ENCODE measurements around the gene DSE.
A peak's percentile ranks its signal among the peaks of the same experiment; 100 is the strongest.
"Not testable (repeated sequence)": the region's sequence is repeated elsewhere in the genome, so short reads cannot be mapped to it uniquely, and the experiment has no call there.

DSE gene

DNA sequence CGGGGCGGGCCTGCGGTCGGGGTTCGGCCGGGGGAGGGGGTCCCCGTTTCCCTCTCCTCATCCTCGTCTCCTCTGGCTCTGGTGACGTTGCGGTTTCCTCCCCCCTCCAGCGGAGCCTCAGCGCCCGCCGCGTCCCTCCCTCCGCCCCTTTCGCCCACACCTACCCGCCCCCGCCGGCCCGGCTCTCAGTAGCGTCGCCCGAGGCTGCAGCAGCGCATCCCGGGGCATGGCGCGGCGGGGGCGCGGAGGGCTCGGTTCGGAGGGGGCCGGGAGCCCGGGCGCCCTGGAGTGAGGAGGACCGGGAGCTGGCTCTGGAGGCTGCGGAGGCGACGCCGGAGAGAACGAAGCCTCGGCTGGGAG is at the start of gene DSE:
DSE (plus strand) TSS at position 188 of the 360 bp plus-strand sequence. CDS start 28,304 bp downstream, outside the sequence.
- peak within 1 kb of the TSS; percentile 91 for H3K4me3 Mint-ChIP-seq
- H3K27me3 Mint-ChIP-seq, result no peaks in the 10 kb centered on the region
- H3K4me1 Mint-ChIP-seq, result peaks cover 16% of the 10 kb centered on the region
- DNase-seq (ENCODE audit: low spot score in 2 of 2), result peak; percentile 45 to 54
- no peaks in the 10 kb centered on the region for H3K9me3 Mint-ChIP-seq
- no peaks in the 10 kb centered on the region for H3K36me3 Mint-ChIP-seq
- peak; percentile 59 for ATAC-seq (ENCODE audit: low read depth)
- peak within 1 kb of the TSS; percentile 93 for H3K27ac Mint-ChIP-seq

DNA sequence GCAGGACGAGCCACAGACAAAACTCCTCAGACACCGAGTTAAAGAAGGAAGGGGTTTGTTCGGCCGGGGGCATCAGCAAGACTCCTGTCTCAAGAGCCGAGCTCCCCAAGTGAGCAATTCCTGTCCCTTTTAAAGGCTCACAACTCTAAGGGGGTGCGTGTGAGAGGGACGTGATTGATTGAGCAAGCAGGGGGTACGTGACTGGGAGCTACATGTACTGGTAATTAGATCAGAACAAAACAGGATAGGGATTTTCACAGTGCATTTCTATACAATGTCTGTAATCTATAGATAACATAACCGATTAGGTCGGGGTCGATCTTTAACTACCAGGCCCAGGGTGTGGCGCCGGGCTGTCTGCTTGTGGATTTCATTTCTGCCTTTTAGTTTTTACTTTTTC is 48.8 kb upstream of the DSE start:
- not testable (repeated sequence) for H3K27me3 Mint-ChIP-seq; H3K4me1 Mint-ChIP-seq; H3K36me3 Mint-ChIP-seq; DNase-seq (ENCODE audit: low spot score in 2 of 2); H3K27ac Mint-ChIP-seq; H3K9me3 Mint-ChIP-seq; ATAC-seq (ENCODE audit: low read depth); H3K4me3 Mint-ChIP-seq

DNA sequence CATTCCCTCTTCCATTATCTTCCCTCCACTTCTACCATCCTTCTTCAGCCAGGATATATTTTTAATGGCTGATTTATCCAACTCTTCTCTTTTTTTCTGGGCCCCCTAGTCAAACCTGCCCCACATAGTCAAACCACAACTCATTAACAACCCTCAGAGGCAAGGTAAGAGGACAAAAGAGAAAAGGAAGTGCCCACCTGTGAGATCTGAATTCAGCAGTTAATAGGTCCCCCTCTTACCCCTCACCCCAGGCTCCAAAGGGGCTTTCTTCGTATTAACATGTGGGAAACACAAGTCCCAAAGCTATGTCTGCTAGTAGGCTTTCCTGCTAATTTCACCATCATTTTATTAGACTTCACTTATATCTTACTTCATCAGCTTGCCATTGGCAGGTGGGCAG is 46.9 kb upstream of the DSE start:
- H3K4me1 Mint-ChIP-seq, result no peaks in the 10 kb centered on the region
- no peak overlapping the region for H3K4me3 Mint-ChIP-seq
- no peaks in the 10 kb centered on the region for H3K27me3 Mint-ChIP-seq
- no peak for ATAC-seq (ENCODE audit: low read depth)
- no peak for DNase-seq (ENCODE audit: low spot score in 2 of 2)
- H3K9me3 Mint-ChIP-seq, result no peaks in the 10 kb centered on the region
- peaks cover 5% of the 10 kb centered on the region for H3K36me3 Mint-ChIP-seq
- no peak overlapping the region for H3K27ac Mint-ChIP-seq

- H3K36me3 Mint-ChIP-seq; H3K9me3 Mint-ChIP-seq; H3K4me3 Mint-ChIP-seq; ATAC-seq (ENCODE audit: low read depth); DNase-seq (ENCODE audit: low spot score in 2 of 2); H3K27ac Mint-ChIP-seq; H3K4me1 Mint-ChIP-seq; H3K27me3 Mint-ChIP-seq: not testable (repeated sequence)
Measured at GRCh38 chr6:116325634-116326132, 45.1 kb upstream of the DSE start.

DNA sequence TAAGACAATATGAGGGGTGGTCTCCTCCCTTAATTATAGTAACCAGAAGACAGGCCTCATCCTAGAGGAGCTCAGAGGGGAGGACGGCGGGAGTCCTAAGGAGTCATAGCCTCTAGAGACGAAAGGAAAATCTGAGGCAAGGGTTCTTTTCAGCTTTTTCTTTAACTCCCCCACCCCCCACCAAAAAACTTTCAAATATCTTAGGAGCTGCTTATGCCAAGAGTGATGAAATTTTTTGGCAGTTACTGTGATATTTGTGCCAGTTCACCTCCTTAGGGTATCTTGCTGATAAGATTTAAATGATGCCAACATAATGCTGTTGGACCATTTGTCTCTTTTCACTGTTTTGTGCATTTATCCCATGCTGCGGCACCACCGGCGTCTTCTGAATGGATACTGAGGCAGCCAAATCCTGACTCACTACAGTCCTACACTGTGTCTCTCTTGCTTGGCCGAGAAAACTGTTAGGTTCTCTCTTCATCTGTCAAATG is 44.5 kb upstream of the DSE start:
- Mint-ChIP-seq H3K4me3 (no peak overlapping the region), H3K9me3 (no peaks in the 10 kb centered on the region), H3K36me3 (peaks cover 3% of the 10 kb centered on the region), H3K4me1 (no peaks in the 10 kb centered on the region), H3K27me3 (no peaks in the 10 kb centered on the region), H3K27ac (no peak overlapping the region)
- no peak for DNase-seq (ENCODE audit: low spot score in 2 of 2)
- no peak for ATAC-seq (ENCODE audit: low read depth)

DNA sequence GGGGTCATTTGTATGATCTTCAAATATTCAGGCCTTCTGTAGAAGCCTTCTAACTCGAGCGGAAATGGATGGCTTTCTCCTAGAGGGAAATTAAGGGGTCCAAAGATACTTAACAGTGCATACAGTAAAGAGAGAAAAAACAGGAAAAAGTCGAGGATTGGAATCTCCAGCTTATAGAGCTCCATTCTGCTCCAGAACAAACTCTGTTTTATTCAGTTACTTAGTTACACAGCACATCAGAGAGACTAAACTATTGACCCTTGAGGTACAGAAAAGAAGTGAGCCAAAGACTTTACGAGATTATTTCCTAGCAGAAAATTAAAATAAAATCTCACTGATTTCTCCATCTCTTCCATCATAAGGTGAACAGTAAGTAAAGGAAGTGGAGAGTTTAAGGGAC is 43.8 kb upstream of the DSE start:
- H3K4me3 Mint-ChIP-seq, result no peak overlapping the region

DNA sequence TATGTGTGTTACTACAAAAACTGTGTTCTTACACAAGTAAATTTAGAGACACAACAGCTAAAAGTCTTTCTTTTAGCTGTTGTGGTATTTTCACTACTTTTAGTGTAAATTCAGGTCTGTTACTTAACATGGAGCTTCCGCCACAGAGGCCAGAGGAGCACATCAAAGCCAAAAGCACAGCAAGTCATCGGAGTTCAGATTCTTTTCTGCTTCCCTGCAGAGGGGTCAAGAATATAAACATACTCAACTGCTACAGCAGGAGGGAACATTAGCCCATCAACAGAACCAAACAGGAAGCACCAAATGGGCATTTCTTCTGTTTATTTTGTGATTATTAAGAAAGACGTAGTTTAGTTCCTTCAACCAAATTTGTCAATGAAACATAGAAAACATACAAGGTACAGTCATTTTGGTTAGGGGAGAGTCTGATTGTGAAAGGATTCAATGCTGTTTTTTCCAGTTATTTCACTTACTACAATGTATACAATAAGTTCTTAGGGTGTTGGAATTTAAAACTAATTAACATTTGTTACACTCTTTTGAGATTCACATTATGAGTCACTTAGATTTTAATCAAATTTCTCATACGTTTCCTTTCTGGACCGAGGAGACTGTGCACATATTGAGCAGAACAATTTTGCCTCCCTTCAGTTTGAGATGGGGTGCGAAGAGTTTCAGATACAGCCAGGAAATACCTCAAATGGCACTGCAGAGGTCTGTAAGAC is 42.8 kb upstream of the DSE start:
- peaks cover under 1% of the 10 kb centered on the region for H3K9me3 Mint-ChIP-seq
- H3K36me3 Mint-ChIP-seq, result peaks cover 3% of the 10 kb centered on the region
- no peaks in the 10 kb centered on the region for H3K4me1 Mint-ChIP-seq
- no peak overlapping the region for H3K4me3 Mint-ChIP-seq
- ATAC-seq (ENCODE audit: low read depth) (no peak), DNase-seq (ENCODE audit: low spot score in 2 of 2) (no peak)
- no peaks in the 10 kb centered on the region for H3K27me3 Mint-ChIP-seq
- H3K27ac Mint-ChIP-seq, result no peak overlapping the region

More for the DNA sequence above, 43.8 kb upstream of the DSE start:
- Mint-ChIP-seq H3K4me1 (no peaks in the 10 kb centered on the region), H3K9me3 (no peaks in the 10 kb centered on the region), H3K27me3 (no peaks in the 10 kb centered on the region), H3K27ac (no peak overlapping the region), H3K36me3 (peaks cover 3% of the 10 kb centered on the region)
- ATAC-seq (ENCODE audit: low read depth) (no peak), DNase-seq (ENCODE audit: low spot score in 2 of 2) (no peak)

DNA sequence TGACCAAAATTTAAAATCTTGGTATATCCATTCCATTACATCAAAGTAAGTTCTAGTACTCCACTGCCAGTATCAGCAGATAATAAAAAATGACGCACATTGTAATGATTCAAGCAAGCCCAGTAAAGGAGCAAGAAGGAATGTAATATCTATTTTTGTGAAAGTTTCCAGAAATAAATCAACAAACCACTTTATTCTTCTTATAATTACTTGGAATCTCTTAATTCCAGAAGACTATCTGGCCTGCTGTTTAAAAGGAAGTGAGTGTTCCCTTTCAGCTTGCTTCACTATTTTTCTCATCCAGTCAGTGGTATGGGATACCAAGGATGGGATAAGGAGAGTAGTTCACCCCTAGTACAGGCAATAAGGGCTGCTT is 42.2 kb upstream of the DSE start:
- ATAC-seq (ENCODE audit: low read depth), result no peak
- Mint-ChIP-seq H3K27ac (no peak overlapping the region), H3K9me3 (peaks cover 2% of the 10 kb centered on the region), H3K4me3 (no peak overlapping the region), H3K27me3 (no peaks in the 10 kb centered on the region), H3K36me3 (peaks cover 3% of the 10 kb centered on the region), H3K4me1 (no peaks in the 10 kb centered on the region)
- DNase-seq (ENCODE audit: low spot score in 2 of 2), result no peak

GRCh38 chr6:116329156-116329555 is 41.6 kb upstream of the DSE start:
- Mint-ChIP-seq H3K27me3 (no peaks in the 10 kb centered on the region), H3K27ac (no peak overlapping the region), H3K4me1 (no peaks in the 10 kb centered on the region), H3K9me3 (peaks cover 2% of the 10 kb centered on the region), H3K36me3 (peaks cover 3% of the 10 kb centered on the region), H3K4me3 (no peak overlapping the region)
- DNase-seq (ENCODE audit: low spot score in 2 of 2) (no peak), ATAC-seq (ENCODE audit: low read depth) (no peak)

- Mint-ChIP-seq H3K36me3 (peaks cover 2% of the 10 kb centered on the region), H3K27me3 (no peaks in the 10 kb centered on the region), H3K4me3 (no peak overlapping the region), H3K9me3 (peaks cover 5% of the 10 kb centered on the region), H3K27ac (no peak overlapping the region), H3K4me1 (peaks cover 6% of the 10 kb centered on the region)
- DNase-seq (ENCODE audit: low spot score in 2 of 2), result no peak
- ATAC-seq (ENCODE audit: low read depth), result no peak
Measured at GRCh38 chr6:116330511-116330910, 40.2 kb upstream of the DSE start.

DNA sequence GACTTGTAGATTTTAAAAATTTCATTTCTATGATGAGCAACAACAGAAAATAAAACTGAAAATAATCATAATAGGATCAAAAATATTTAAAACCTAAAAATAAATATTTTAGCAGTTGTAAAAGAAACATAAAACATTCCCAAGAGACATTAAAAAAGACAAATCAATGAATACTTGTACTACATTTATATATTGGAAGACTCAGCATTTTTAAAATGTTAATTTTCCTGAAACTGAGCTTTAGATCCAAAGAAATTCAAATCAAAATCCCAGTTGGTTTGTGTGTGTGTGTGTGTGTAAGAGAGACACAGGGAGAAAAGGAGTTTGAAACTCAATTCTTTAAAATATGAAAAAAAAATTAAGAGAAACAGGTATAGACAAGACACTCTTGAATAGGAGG is 38.7 kb upstream of the DSE start:
- Mint-ChIP-seq H3K4me3 (no peak overlapping the region), H3K27me3 (no peaks in the 10 kb centered on the region), H3K27ac (no peak overlapping the region), H3K9me3 (peaks cover 5% of the 10 kb centered on the region), H3K4me1 (peaks cover 6% of the 10 kb centered on the region), H3K36me3 (no peaks in the 10 kb centered on the region)
- ATAC-seq (ENCODE audit: low read depth) (no peak), DNase-seq (ENCODE audit: low spot score in 2 of 2) (no peak)

- not testable (repeated sequence) for H3K27me3 Mint-ChIP-seq; H3K27ac Mint-ChIP-seq; ATAC-seq (ENCODE audit: low read depth); DNase-seq (ENCODE audit: low spot score in 2 of 2); H3K9me3 Mint-ChIP-seq; H3K36me3 Mint-ChIP-seq; H3K4me1 Mint-ChIP-seq; H3K4me3 Mint-ChIP-seq
Measured at GRCh38 chr6:116334638-116335409, 35.9 kb upstream of the DSE start.

DNA sequence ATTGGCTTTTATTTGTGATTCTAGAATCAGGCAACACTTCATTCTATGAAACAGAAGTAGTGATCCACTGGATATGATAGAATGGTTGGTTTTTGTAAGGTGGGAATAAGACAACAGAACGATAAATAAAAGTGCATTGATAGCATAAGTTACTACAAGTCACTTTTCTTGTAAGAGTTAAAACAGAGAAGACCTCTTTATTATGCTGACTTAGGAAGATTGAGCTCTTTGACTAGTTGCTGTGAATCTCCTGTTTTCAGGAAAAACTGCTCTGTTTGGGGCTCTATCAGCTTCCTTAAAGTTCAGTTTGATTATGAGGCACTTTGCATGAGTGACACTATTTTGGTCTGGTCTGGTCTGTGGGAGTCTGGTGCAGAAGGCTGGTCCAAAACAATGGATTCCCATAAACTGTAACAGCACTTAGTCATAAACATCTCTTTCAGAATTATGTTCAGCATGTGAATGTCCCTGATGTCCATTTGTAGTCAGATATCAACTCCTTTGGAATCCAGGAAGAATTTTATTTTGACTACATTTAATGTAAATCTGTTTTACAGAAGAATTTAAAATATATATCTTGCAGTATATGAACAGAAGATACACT is 35.0 kb upstream of the DSE start:
- Mint-ChIP-seq H3K36me3 (peaks cover 2% of the 10 kb centered on the region), H3K4me3 (no peak overlapping the region), H3K27me3 (no peaks in the 10 kb centered on the region), H3K9me3 (peaks cover 6% of the 10 kb centered on the region), H3K27ac (no peak overlapping the region), H3K4me1 (peaks cover 6% of the 10 kb centered on the region)
- DNase-seq (ENCODE audit: low spot score in 2 of 2) (no peak), ATAC-seq (ENCODE audit: low read depth) (no peak)

DNA sequence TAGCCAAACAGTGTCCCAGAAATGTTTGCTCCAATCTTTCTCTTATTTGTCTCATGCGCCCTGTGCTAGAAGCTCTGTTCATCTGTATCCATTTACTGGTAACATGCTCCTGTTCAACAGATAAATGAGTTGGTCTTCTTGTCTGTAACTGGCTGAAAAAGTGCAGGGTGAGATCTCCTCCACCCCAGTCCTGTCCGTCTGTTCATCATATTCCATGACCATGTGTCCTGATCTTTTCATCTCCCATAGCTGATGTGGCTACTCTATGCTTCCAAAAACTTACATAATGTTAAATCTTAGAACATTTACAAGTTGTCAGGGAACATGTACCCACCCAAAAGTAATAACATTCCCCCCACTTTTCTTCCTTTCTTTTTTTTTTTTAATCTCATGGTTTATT is 31.8 kb upstream of the DSE start:
- H3K9me3 Mint-ChIP-seq, result peaks cover 4% of the 10 kb centered on the region
- DNase-seq (ENCODE audit: low spot score in 2 of 2) (no peak), ATAC-seq (ENCODE audit: low read depth) (no peak)
- peaks cover 4% of the 10 kb centered on the region for H3K36me3 Mint-ChIP-seq
- H3K4me3 Mint-ChIP-seq, result no peak overlapping the region
- peaks cover 6% of the 10 kb centered on the region for H3K4me1 Mint-ChIP-seq
- H3K27ac Mint-ChIP-seq, result no peak overlapping the region
- no peaks in the 10 kb centered on the region for H3K27me3 Mint-ChIP-seq

Measured in memory B cell (primary cell).